Measurements from ENCODE around the gene STUB1. TPM values are rescaled to one million over a fixed set of nuclear protein-coding genes. Genes with fewer than 3 reads are reported as not detected.

STUB1 gene
- total RNA-seq, 3 donors from 2014 or later: 127 to 184 (median 175) TPM

DNA sequence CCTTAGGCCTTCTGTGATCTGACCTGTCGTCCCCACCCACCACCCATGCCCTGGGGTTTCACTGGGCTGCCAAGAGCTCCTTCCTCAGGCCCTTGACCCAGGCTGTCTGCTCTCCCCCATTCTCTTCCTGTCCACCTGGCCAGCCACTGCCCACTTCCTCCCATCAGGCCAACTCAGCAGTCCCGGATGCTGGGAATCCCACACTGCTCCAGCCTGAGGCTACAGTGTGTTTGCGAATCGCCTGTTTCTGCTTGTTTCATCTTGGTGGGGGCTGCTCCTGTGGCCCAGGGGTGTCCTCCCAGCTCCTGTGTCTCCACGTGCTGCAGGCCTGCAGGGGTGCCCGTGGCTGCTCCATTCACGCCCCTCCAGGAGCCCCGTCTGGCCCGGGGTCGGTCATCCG lies 33.9 kb downstream of the STUB1 start:
- no peak for DNase-seq (ENCODE audit: low spot score in 2 of 2)
- peak overlapping the region in 1 of 3 donors; percentile 96 for H3K4me3 ChIP-seq
- no peaks in the 10 kb centered on the region for H3K9me3 ChIP-seq
- intact Hi-C loops (cut with DNase I; ENCODE audit: low total_unique reads): no loop called here
- H3K27me3 ChIP-seq: peaks cover 12 to 30% of the 10 kb centered on the region in 2 donors
- TF ChIP-seq POLR2AphosphoS5 (IDR thresholded peaks at IDR 0.05) (no peak), POLR2A (IDR thresholded peaks at IDR 0.05) (no peak)
- TF ChIP-seq, protein P1, sequence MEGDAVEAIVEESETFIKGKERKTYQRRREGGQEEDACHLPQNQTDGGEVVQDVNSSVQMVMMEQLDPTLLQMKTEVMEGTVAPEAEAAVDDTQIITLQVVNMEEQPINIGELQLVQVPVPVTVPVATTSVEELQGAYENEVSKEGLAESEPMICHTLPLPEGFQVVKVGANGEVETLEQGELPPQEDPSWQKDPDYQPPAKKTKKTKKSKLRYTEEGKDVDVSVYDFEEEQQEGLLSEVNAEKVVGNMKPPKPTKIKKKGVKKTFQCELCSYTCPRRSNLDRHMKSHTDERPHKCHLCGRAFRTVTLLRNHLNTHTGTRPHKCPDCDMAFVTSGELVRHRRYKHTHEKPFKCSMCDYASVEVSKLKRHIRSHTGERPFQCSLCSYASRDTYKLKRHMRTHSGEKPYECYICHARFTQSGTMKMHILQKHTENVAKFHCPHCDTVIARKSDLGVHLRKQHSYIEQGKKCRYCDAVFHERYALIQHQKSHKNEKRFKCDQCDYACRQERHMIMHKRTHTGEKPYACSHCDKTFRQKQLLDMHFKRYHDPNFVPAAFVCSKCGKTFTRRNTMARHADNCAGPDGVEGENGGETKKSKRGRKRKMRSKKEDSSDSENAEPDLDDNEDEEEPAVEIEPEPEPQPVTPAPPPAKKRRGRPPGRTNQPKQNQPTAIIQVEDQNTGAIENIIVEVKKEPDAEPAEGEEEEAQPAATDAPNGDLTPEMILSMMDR (IDR thresholded peaks at IDR 0.05): no peak
- H3K36me3 ChIP-seq: no peaks in the 10 kb centered on the region
- H3K27ac ChIP-seq: no peak overlapping the region
- H3K4me1 ChIP-seq: peaks cover 0 to 11% of the 10 kb centered on the region in 2 donors

DNA sequence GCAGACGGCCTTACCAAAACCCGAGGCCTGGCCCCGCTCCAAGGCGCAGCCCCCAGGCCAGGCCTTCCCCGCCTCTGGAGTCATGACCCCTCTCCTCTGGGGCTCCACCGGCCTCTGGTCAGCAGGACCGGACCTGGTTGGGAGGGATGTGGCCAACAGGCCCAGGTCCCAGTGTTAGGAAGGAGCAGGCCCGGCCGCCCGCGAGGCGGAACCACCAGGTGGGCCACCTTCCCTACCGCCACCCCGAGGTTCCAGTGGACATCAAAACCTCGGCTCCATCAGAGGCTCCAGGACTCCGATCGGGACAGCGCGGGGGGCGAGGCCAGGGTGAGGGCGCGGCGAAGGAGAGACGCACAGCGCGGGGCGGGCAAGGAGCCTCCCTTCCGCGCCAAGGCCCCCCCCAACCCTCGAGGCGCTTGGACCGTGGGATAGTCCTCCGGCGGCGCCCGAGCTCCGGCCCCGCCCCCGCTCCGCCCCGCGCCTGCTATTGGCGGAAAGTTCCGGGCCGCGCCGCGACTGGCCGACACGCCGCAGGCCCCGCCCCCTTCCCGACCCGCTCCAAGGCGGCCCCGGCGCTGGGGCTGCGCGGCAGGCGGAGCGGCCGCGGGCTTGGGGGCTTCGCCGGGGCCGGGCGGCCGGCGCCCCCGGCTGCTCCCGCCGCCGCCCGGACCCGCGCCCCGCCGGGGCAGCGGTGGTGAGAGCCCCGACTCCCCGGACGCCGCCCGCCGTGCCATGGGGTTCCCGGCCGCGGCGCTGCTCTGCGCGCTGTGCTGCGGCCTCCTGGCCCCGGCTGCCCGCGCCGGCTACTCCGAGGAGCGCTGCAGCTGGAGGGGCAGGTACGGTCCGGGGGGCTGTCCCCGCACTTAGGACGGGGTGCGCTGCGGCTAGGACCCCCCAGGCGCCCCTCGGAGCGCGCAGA lies 34.6 kb downstream of the STUB1 start, which contains the start of gene METRN:
Gene METRN (plus strand): TSS at position 561 of the 919 bp plus-strand sequence. CDS start 172 bp downstream, at position 733.
- H3K27ac ChIP-seq: no peak within 1 kb of the TSS
- peaks cover 8 to 23% of the 10 kb centered on the region in 2 donors for H3K27me3 ChIP-seq
- no peaks in the 10 kb centered on the region for H3K36me3 ChIP-seq
- intact Hi-C loops (cut with DNase I; ENCODE audit: low total_unique reads): no loop called here
- peak; percentile 78 to 87 for DNase-seq (ENCODE audit: low spot score in 2 of 2)
- peaks cover under 1 to 12% of the 10 kb centered on the region in 2 donors for H3K4me1 ChIP-seq
- TF ChIP-seq, protein P1 (IDR thresholded peaks at IDR 0.05): no peak
- TF ChIP-seq POLR2A (IDR thresholded peaks at IDR 0.05) (no peak), POLR2AphosphoS5 (IDR thresholded peaks at IDR 0.05) (no peak)
- H3K9me3 ChIP-seq: no peaks in the 10 kb centered on the region
- H3K4me3 ChIP-seq: peak within 1 kb of the TSS; percentile 65 to 96 (median 72)

DNA sequence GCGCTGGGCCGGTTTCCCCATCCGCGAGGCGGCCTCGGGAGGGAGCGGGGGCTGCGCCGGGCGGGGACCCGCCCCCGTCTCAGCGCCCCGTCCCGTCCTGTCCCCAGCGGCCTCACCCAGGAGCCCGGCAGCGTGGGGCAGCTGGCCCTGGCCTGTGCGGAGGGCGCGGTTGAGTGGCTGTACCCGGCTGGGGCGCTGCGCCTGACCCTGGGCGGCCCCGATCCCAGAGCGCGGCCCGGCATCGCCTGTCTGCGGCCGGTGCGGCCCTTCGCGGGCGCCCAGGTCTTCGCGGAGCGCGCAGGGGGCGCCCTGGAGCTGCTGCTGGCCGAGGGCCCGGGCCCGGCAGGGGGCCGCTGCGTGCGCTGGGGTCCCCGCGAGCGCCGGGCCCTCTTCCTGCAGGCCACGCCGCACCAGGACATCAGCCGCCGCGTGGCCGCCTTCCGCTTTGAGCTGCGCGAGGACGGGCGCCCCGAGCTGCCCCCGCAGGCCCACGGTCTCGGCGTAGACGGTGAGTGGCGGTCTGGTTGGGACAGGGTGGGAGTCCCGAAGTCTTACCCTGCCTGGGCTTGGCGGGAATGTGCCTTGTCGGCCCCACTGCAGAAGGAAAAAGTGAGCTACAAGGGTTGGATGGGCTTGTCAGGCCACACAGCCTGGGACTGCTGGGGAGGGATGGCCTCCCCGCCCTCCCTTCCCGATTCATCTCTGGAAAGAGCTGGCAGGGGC lies 35.4 kb downstream of the STUB1 start:
- no peak for DNase-seq (ENCODE audit: low spot score in 2 of 2)
- Histone ChIP-seq H3K4me3 (peak overlapping the region; percentile 65 to 96 (median 72)), H3K9me3 (no peaks in the 10 kb centered on the region), H3K27ac (no peak overlapping the region), H3K4me1 (peaks cover 8 to 17% of the 10 kb centered on the region in 2 donors), H3K36me3 (no peaks in the 10 kb centered on the region), H3K27me3 (peaks cover 6 to 15% of the 10 kb centered on the region in 2 donors)
- intact Hi-C loops (cut with DNase I; ENCODE audit: low total_unique reads): loop anchor here (2.0 kb wide), 1 partner anchor 69 kb away; no protein-coding TSS in a partner anchor
- TF ChIP-seq, protein P1 (IDR thresholded peaks at IDR 0.05): no peak
- no peak for TF ChIP-seq POLR2AphosphoS5 (IDR thresholded peaks at IDR 0.05)
- no peak for TF ChIP-seq POLR2A (IDR thresholded peaks at IDR 0.05)

DNA sequence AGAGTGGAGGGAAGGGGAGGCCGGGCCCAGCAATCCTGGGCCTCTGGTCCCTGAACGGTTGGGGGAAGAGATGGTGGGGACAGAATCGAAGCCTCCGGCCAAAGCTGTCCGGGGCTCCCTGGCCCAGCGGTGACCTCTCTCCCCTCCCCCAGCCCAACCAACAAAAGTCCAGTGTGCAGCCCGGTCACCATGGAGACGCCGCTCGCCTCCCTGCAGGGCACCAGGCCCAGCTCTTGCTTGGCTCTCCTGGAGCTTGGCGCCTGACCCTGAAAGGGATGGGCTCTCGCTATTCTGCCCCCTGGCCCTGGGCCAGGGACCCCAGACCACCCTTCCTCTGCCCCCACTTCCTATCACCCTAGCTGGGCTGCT lies 36.0 kb downstream of the STUB1 start:
- Histone ChIP-seq H3K4me1 (peaks cover 8 to 17% of the 10 kb centered on the region in 2 donors), H3K36me3 (no peaks in the 10 kb centered on the region), H3K4me3 (peak overlapping the region in 2 of 3 donors; percentile 72 to 96), H3K9me3 (no peaks in the 10 kb centered on the region), H3K27me3 (peaks cover 3 to 9% of the 10 kb centered on the region in 2 donors), H3K27ac (no peak overlapping the region)
- peak in 1 of 2 donors; percentile 74 for DNase-seq (ENCODE audit: low spot score in 2 of 2)
- intact Hi-C loops (cut with DNase I; ENCODE audit: low total_unique reads): loop anchor here (2.0 kb wide), 1 partner anchor 69 kb away; no protein-coding TSS in a partner anchor
- no peak for TF ChIP-seq POLR2AphosphoS5 (IDR thresholded peaks at IDR 0.05)
- TF ChIP-seq, protein P1 (IDR thresholded peaks at IDR 0.05): no peak
- TF ChIP-seq POLR2A (IDR thresholded peaks at IDR 0.05): no peak
